Measurements from ENCODE around the gene CNOT8. TPM values are rescaled to one million over a fixed set of nuclear protein-coding genes. Genes with fewer than 3 reads are reported as not detected.

Gene CNOT8
- total and polyA plus RNA-seq, 9 of the 15 experiments (the other 6 are each of a cell fraction or from before 2014, with no cell fraction given), result 15.2 to 68.9 (median 52.1) TPM

DNA sequence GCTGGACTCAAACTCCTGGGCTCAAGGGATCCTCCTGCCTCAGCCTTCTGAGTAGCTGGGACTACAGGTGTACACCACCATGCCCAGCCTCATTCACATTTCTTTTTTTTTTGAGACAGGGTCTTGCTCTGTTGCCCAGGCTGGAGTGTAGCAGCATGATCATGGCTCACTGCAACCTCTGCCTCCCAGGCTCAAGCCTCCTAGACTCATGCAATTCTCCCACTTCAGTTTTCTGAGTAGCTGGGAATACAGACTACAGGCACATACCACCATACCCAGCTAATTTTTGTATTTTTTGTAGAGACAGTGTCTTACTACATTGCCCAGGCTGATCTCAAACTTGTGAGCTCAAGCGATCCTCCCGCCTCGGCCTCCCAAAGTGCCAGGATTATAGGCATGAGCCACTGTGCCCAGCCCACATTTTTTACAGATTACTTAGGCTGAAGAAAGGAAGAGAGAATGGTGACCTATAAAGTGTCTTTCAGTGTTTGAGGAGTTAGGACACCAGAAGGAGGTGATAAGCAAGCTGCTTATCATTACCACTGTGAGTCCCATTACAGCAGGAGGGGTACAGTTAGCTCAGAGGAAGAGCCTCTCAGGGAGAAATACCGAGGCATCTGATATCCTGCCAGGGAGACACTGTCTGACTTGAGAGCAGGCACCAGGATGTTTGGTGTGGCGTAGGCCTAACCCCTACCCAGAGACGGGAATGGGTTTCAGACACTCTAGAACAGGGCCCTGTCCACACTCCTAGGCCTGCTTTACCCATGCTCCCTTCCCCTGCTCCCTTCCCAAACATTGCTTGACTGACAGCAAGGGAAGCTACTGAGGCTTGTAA, 17.8 kb upstream of the CNOT8 start (continued):
- peak; percentile 72; the same call in 1 of the 2 replicates for TF ChIP-seq MECOM (CRISPR knock-in tag; IDR thresholded peaks at IDR 0.05)

- Histone ChIP-seq H3K4me1 (replicated peaks in 1 of 2; ENCODE audit: control insufficient read depth in 2 of 2, insufficient read depth in 2 of 2, low read length in 2 of 2) (peaks cover 27 to 46% of the 10 kb centered on the region in 2 experiments), H3K4me2 (ENCODE audit: insufficient read depth, low read length) (peak overlapping the region; percentile 74), H3K4me3 (no peak overlapping the region), H3K79me2 (ENCODE audit: control insufficient read depth, insufficient read depth, low read length) (no peaks in the 10 kb centered on the region), H3K27me3 (ENCODE audit: control insufficient read depth in 2 of 2, insufficient read depth in 2 of 2, low read length in 2 of 2) (no peaks in the 10 kb centered on the region), H3K36me3 (ENCODE audit: control insufficient read depth, insufficient read depth, low read length) (0 out of 3 replicates have a peak, but pooled peaks cover 2% of the 10 kb centered on the region), H3K9ac (ENCODE audit: insufficient read depth in 1 of 2, low read depth in 2 of 2, low read length in 2 of 2) (peak overlapping the region; percentile 46 to 80; a peak in 3 of 4 replicates), H4K20me1 (replicated peaks; ENCODE audit: control insufficient read depth, insufficient read depth, low read length) (no peaks in the 10 kb centered on the region), H2AFZ (ENCODE audit: low read depth, low read length) (peak overlapping the region; percentile 82), H3K27ac (ENCODE audit: extremely low read depth, low read depth, low read length) (peak overlapping the region; percentile 78), H3K9me3 (replicated peaks; ENCODE audit: control insufficient read depth, insufficient read depth, low read depth, low read length) (no peaks in the 10 kb centered on the region), H3K9me1 (ENCODE audit: control insufficient read depth, insufficient read depth, low read length) (no peaks in the 10 kb centered on the region)
- in situ Hi-C loops (cut with MboI) (no loop called here), intact Hi-C loops (cut with micrococcal nuclease) (no loop called here)
- ChIA-PET CTCF (ENCODE audit: low intra/inter-chr PET ratio) (no interaction called here), POLR2A (interaction anchor here (0.6 to 2.0 kb wide), 11 partner anchors 8 to 411 kb away, joined by 3 to 20 read pairs (median 3); partner anchors contain the start of gene CNOT8)
- FAIRE-seq (no peak), DNase-seq (ENCODE audit: extremely low read depth in 1 of 4, low spot score in 3 of 4) (no peak), ATAC-seq (peak; percentile 21; the same call in 1 of the 3 replicates)
- BruUV-seq (replicated peaks), result no TSS peak
- no peak for TF ChIP-seq EP400 (IDR thresholded peaks at IDR 0.05)
- TF ChIP-seq C11orf30 (IDR thresholded peaks at IDR 0.05; ENCODE audit: low read depth), result peak; percentile 54; the same call in 1 of the 2 replicates
- TF ChIP-seq ETV6 (IDR thresholded peaks at IDR 0.05; ENCODE audit: borderline replicate concordance in 1 of 2, low read depth in 2 of 2, low read length in 1 of 2), result no peak
- TF ChIP-seq ETV6 (CRISPR knock-in tag; IDR thresholded peaks at IDR 0.05; ENCODE audit: borderline replicate concordance), result no peak
- TF ChIP-seq ZFX (CRISPR knock-in tag; IDR thresholded peaks at IDR 0.05), result peak; percentile 5; the same call in 1 of the 2 replicates
- peak; percentile 64 for TF ChIP-seq ZNF316 (IDR thresholded peaks at IDR 0.05)
Measured at GRCh38 chr5:154841273-154841661, 17.2 kb upstream of the CNOT8 start.
